ENCODE data around the gene LHCGR. TPM values are rescaled to one million over a fixed set of nuclear protein-coding genes. Genes with fewer than 3 reads are reported as not detected.

The LHCGR gene
- total and polyA plus RNA-seq, 8 donors, result not detected

GRCh38 chr2:48759682-48760081, 4.2 kb upstream of the LHCGR start:
- 80 to 93% methylated on average over 1 of the region's 1 CpG for WGBS, 2 donors
- Histone ChIP-seq H3K27ac (no peak overlapping the region), H3K4me1 (no peaks in the 10 kb centered on the region), H3K4me3 (no peak overlapping the region), H3K27me3 (no peaks in the 10 kb centered on the region), H3K9me3 (no peaks in the 10 kb centered on the region), H3K36me3 (no peaks in the 10 kb centered on the region)
- no peak for TF ChIP-seq CTCF (IDR thresholded peaks at IDR 0.05)
- FAIRE-seq (no peak), DNase-seq (no peak), ATAC-seq (no peak)
- intact Hi-C loops (cut with DNase I), result no loop called here

GRCh38 chr2:48756289-48756688, 765 bp upstream of the LHCGR start:
- H3K36me3 ChIP-seq, result no peaks in the 10 kb centered on the region
- ATAC-seq, result no peak
- no peak overlapping the region for H3K4me3 ChIP-seq
- H3K27me3 ChIP-seq, result no peaks in the 10 kb centered on the region
- H3K27ac ChIP-seq, result no peak overlapping the region
- intact Hi-C loops (cut with DNase I), result no loop called here
- FAIRE-seq, result no peak
- WGBS, 2 donors, result 17 to 42% methylated on average over 3 of the region's 3 CpGs
- no peaks in the 10 kb centered on the region for H3K9me3 ChIP-seq
- no peak for TF ChIP-seq CTCF (IDR thresholded peaks at IDR 0.05)
- no peaks in the 10 kb centered on the region for H3K4me1 ChIP-seq
- no peak for DNase-seq

- TF ChIP-seq CTCF (IDR thresholded peaks at IDR 0.05), result no peak
- Histone ChIP-seq H3K9me3 (no peaks in the 10 kb centered on the region), H3K4me3 (no peak overlapping the region), H3K27me3 (no peaks in the 10 kb centered on the region), H3K27ac (no peak overlapping the region), H3K4me1 (no peaks in the 10 kb centered on the region), H3K36me3 (no peaks in the 10 kb centered on the region)
- DNase-seq, result no peak
- FAIRE-seq, result no peak
- ATAC-seq, result no peak
- intact Hi-C loops (cut with DNase I), result no loop called here
- 69 to 72% methylated on average over 10 of the region's 10 CpGs for WGBS, 2 donors
Observed at GRCh38 chr2:48754874-48755273, 650 bp downstream of the LHCGR start.

DNA sequence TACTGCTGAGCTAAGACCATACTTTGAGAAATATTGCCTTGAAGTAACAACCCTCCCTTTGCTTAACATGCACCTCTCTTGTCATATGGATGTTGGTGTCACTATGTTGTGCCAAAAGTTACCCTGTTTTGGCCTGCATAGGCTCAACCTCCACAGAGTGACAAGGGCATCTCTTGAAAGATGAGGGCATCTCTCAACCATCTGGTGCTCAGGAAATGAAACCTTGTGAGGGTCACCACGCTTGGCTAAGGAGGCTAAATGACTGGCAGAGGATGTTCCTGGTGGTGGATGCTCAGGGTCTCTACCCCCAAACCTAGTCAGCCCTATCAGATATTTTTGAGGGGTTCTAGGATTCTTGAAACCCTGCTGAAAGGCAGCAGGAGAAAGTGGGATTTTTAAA, 2.3 kb downstream of the LHCGR start:
- no peak for TF ChIP-seq CTCF (IDR thresholded peaks at IDR 0.05)
- WGBS, 2 donors, result 67 to 70% methylated on average over 1 of the region's 1 CpG
- H3K27me3 ChIP-seq, result no peaks in the 10 kb centered on the region
- H3K36me3 ChIP-seq, result no peaks in the 10 kb centered on the region
- no peaks in the 10 kb centered on the region for H3K9me3 ChIP-seq
- no peaks in the 10 kb centered on the region for H3K4me1 ChIP-seq
- no peak overlapping the region for H3K4me3 ChIP-seq
- no peak overlapping the region for H3K27ac ChIP-seq
- DNase-seq (no peak), ATAC-seq (no peak), FAIRE-seq (no peak)
- intact Hi-C loops (cut with DNase I), result no loop called here

- Histone ChIP-seq H3K27ac (no peak overlapping the region), H3K27me3 (no peaks in the 10 kb centered on the region), H3K4me3 (no peak overlapping the region), H3K36me3 (no peaks in the 10 kb centered on the region), H3K4me1 (no peaks in the 10 kb centered on the region), H3K9me3 (no peaks in the 10 kb centered on the region)
- intact Hi-C loops (cut with DNase I), result no loop called here
- no peak for FAIRE-seq
- no peak for DNase-seq
- ATAC-seq, result no peak
- no peak for TF ChIP-seq CTCF (IDR thresholded peaks at IDR 0.05)
Observed at GRCh38 chr2:48750128-48750739, 5.3 kb downstream of the LHCGR start.

All from pancreas (tissue), 10 donors.